Endothelial cell of umbilical vein (primary cell): Measurements from ENCODE around the gene RXFP3. TPM values are rescaled to one million over a fixed set of nuclear protein-coding genes. Genes with fewer than 3 reads are reported as not detected.

Experiments
- BruUV-seq: library from RNA; stranded (reverse); fragments of 400-500 nt; replicated peaks from 2 replicates; lab custom pipeline; 2021; lab: Mats Ljungman, UMichigan
- CTCF ChIA-PET: fragments of 300-600, 350-600 bp; sonication (Branson Sonifier 250); formaldehyde crosslinking; loops from one replicate; lab custom pipeline; 2021; ENCODE audit warnings: antibody characterized with exemption, inconsistent platforms; lab: Charles Lee
- POLR2A ChIA-PET: fragments of 300-600, 350-600 bp; sonication (Branson Sonifier 250); formaldehyde crosslinking; loops from one replicate; lab custom pipeline; 2021; ENCODE audit warnings: antibody characterized with exemption, inconsistent platforms; lab: Charles Lee
- DNase-seq: peaks from one replicate; pipeline ENCODE4 v3.0.0-alpha.2; 2011; ENCODE audit warnings: low read depth, low spot score
- FAIRE-seq: peaks from 2 replicates; lab custom pipeline; 2011; peaks lifted over from hg19 to GRCh38; lab: Jason Lieb, UNC
- H2AFZ ChIP-seq: 2 replicates; pipeline ENCODE4 v1.6.0; 2012; ENCODE audit warnings: low read depth, low read length, control low read depth, inconsistent platforms
- H3K27ac ChIP-seq: 2 replicates; pipeline ENCODE4 v1.5.1; 2011; ENCODE audit warnings: low read depth, mild to moderate bottlenecking, control low read depth, low read length, moderate library complexity; ENCODE audit not compliant: insufficient read depth
- H3K27me3 ChIP-seq, 2 experiments: 2 replicates each; pipeline versions ENCODE4 v1.6.0 to v1.6.1; 2011; ENCODE audit warnings: low read length in 2 of 2, mixed read lengths in 1 of 2; ENCODE audit not compliant: control insufficient read depth in 2 of 2, insufficient read depth in 2 of 2
- H3K36me3 ChIP-seq, 2 experiments: 2 replicates in 1 of 2; 3 replicates in 1 of 2; pipeline ENCODE4 v1.5.1; 2011; ENCODE audit warnings: low read length in 2 of 2, mild to moderate bottlenecking in 1 of 2, moderate library complexity in 1 of 2; ENCODE audit not compliant: control insufficient read depth in 2 of 2, insufficient read depth in 2 of 2; ENCODE audit errors: extremely low read depth in 1 of 2
- H3K4me1 ChIP-seq: 3 replicates; pipeline ENCODE4 v1.5.1; 2011; ENCODE audit warnings: mild to moderate bottlenecking, low read length; ENCODE audit not compliant: control insufficient read depth, insufficient read depth; ENCODE audit errors: extremely low read depth
- H3K4me2 ChIP-seq: 2 replicates; pipeline ENCODE4 v1.6.1; 2011; ENCODE audit warnings: low read length, control low read depth, mixed read lengths; ENCODE audit not compliant: insufficient read depth
- H3K4me3 ChIP-seq, 3 experiments: fragments of 200-600 bp in 1 of 3; sonication (generic), shearing (Covaris generic) in 1 of 3; replicated peaks in 1 of 3; 2 replicates each; pipeline ENCODE4 v1.5.1; 2011 to 2016; ENCODE audit warnings: control low read depth in 3 of 3, low read length in 3 of 3, mild to moderate bottlenecking in 2 of 3, inconsistent platforms in 1 of 3, low read depth in 1 of 3, moderate library complexity in 1 of 3; ENCODE audit not compliant: insufficient read depth in 1 of 3
- H3K79me2 ChIP-seq: 2 replicates; pipeline ENCODE4 v1.6.0; 2012; ENCODE audit warnings: low read length, inconsistent platforms; ENCODE audit not compliant: control insufficient read depth, insufficient read depth
- H3K9ac ChIP-seq: replicated peaks from 2 replicates; pipeline ENCODE3; 2011; ENCODE audit warnings: low read length, control low read depth; ENCODE audit not compliant: insufficient read depth; ENCODE audit errors: extremely low read depth
- H3K9me1 ChIP-seq: replicated peaks from 3 replicates; pipeline ENCODE4 v1.6.0; 2011; ENCODE audit warnings: mild to moderate bottlenecking, low read length; ENCODE audit not compliant: control insufficient read depth, insufficient read depth; ENCODE audit errors: extremely low read depth
- H3K9me3 ChIP-seq: replicated peaks from 2 replicates; pipeline ENCODE4 v1.5.1; 2012; ENCODE audit warnings: low read length, inconsistent platforms; ENCODE audit not compliant: control insufficient read depth, insufficient read depth
- H4K20me1 ChIP-seq: replicated peaks from 2 replicates; pipeline ENCODE3; 2011; ENCODE audit warnings: mild to moderate bottlenecking, low read length; ENCODE audit not compliant: control insufficient read depth, insufficient read depth; ENCODE audit errors: extremely low read depth
- CTCF ChIP-seq, 2 donors: IDR thresholded peaks; 1 replicate in 1 of 2; 2 replicates in 1 of 2; pipeline ENCODE4 v1.5.1; 2011; ENCODE audit warnings: low read length in 2 of 2, mild to moderate bottlenecking in 2 of 2, moderate library complexity in 2 of 2, control low read depth in 1 of 2, inconsistent platforms in 1 of 2, low read depth in 1 of 2; ENCODE audit not compliant: insufficient read depth in 1 of 2; ENCODE audit errors: extremely low read depth in 1 of 2
- EZH2 ChIP-seq: IDR thresholded peaks from 2 replicates; pipeline ENCODE4 v1.6.1; 2012; ENCODE audit warnings: borderline replicate concordance, low read depth, mild to moderate bottlenecking, moderate library complexity, low read length, inconsistent platforms; ENCODE audit not compliant: severe bottlenecking
- FOS ChIP-seq: IDR thresholded peaks from 2 replicates; pipeline ENCODE4 v1.6.1; 2011; ENCODE audit warnings: mild to moderate bottlenecking, low read length, moderate library complexity, borderline replicate concordance; ENCODE audit not compliant: insufficient read depth
- GATA2 ChIP-seq: IDR thresholded peaks from 2 replicates; pipeline ENCODE4 v1.7.0; 2011; ENCODE audit warnings: low read depth, mild to moderate bottlenecking, moderate library complexity, mixed read lengths, low read length; ENCODE audit not compliant: insufficient read length, insufficient read depth
- JUN ChIP-seq: IDR thresholded peaks from 2 replicates; pipeline ENCODE4 v1.6.1; 2011; ENCODE audit warnings: borderline replicate concordance, low read depth; ENCODE audit not compliant: insufficient read length, insufficient read depth
- MAX ChIP-seq: IDR thresholded peaks from 2 replicates; pipeline ENCODE4 v1.6.1; 2011; ENCODE audit not compliant: insufficient read depth, insufficient read length
- MYC ChIP-seq: IDR thresholded peaks from one replicate; pipeline ENCODE4 v1.6.1; 2011; ENCODE audit warnings: mild to moderate bottlenecking, low read depth, low read length
- POLR2A ChIP-seq: IDR thresholded peaks from 2 replicates; pipeline ENCODE4 v1.6.1; 2012; ENCODE audit warnings: low read depth, mild to moderate bottlenecking, control low read depth, low read length
- POLR2AphosphoS5 ChIP-seq: IDR thresholded peaks from 2 replicates; pipeline ENCODE4 v1.6.1; 2012; ENCODE audit warnings: low read depth, mild to moderate bottlenecking, control low read depth, low read length, moderate library complexity; ENCODE audit not compliant: insufficient read depth
- dilution Hi-C: fragments of 300-500 bp; cut with MboI; formaldehyde crosslinking; loops from one replicate; pipeline ENCODE4 v1.15.0; 2019; ENCODE audit warnings: low sequenced_read_pairs; ENCODE audit not compliant: extremely low pct_ligation_motif_present
- intact Hi-C: fragments of 100-400 bp; cut with micrococcal nuclease; formaldehyde crosslinking; loops from one replicate; pipeline ENCODE4 v1.10.0; 2022
- polyA plus RNA-seq, 4 experiments: library from polyadenylated mRNA; depleted of rRNA in 3 of 4; stranded (reverse) in 3 of 4; unstranded in 1 of 4; fragments of >200 nt; gene quantifications; 2 replicates each; pipeline versions ENCODE4 v1.2.1 to v1.2.3, GENCODE V29; 2011 to 2012; ENCODE audit warnings: missing spikeins in 1 of 4
- total RNA-seq: library from RNA; stranded (reverse); gene quantifications from 2 replicates; pipeline ENCODE4 v1.2.3, GENCODE V29; 2021

Gene RXFP3
- total and polyA plus RNA-seq, 2 donors (not counting 3 experiments of a cell fraction or from before 2014, with no cell fraction given): not detected

- ChIA-PET CTCF (interaction anchor here (0.6 to 2.2 kb wide), 4 partner anchors 14 to 540 kb away, joined by 3 to 6 read pairs (median 4); no protein-coding TSS in a partner anchor), POLR2A (no interaction called here)
- no peaks in the 10 kb centered on the region for H3K9me3 ChIP-seq
- no peaks in the 10 kb centered on the region for H3K4me1 ChIP-seq
- TF ChIP-seq MAX: no peak
- no peak for TF ChIP-seq POLR2AphosphoS5
- H3K79me2 ChIP-seq: no peaks in the 10 kb centered on the region
- H3K9ac ChIP-seq: no peak overlapping the region
- no peak overlapping the region for H2AFZ ChIP-seq
- H3K36me3 ChIP-seq: no peaks in the 10 kb centered on the region
- no peak overlapping the region for H3K27ac ChIP-seq
- no TSS peak for BruUV-seq
- peaks cover 5 to 11% of the 10 kb centered on the region in 2 experiments for H3K27me3 ChIP-seq
- H4K20me1 ChIP-seq: no peaks in the 10 kb centered on the region
- no peak for FAIRE-seq
- DNase-seq: no peak
- dilution Hi-C loops (no loop called here), intact Hi-C loops (no loop called here)
- H3K9me1 ChIP-seq: no peaks in the 10 kb centered on the region
- no peak overlapping the region for H3K4me3 ChIP-seq
- H3K4me2 ChIP-seq: no peak overlapping the region
Measured at GRCh38 chr5:33975852-33976251, 39.7 kb downstream of the RXFP3 start.

GRCh38 chr5:33976307-33976706, 40.1 kb downstream of the RXFP3 start:
- Histone ChIP-seq H3K9ac (no peak overlapping the region), H3K4me3 (no peak overlapping the region), H3K79me2 (no peaks in the 10 kb centered on the region), H3K4me2 (no peak overlapping the region), H3K4me1 (no peaks in the 10 kb centered on the region), H3K27me3 (peaks cover 5 to 11% of the 10 kb centered on the region in 2 experiments), H4K20me1 (no peaks in the 10 kb centered on the region), H3K9me1 (no peaks in the 10 kb centered on the region), H3K27ac (no peak overlapping the region), H2AFZ (no peak overlapping the region), H3K9me3 (no peaks in the 10 kb centered on the region), H3K36me3 (no peaks in the 10 kb centered on the region)
- dilution Hi-C loops (no loop called here), intact Hi-C loops (no loop called here)
- TF ChIP-seq JUN: no peak
- TF ChIP-seq GATA2: no peak
- TF ChIP-seq FOS: no peak
- no peak for TF ChIP-seq MYC
- TF ChIP-seq MAX: no peak
- no peak for TF ChIP-seq CTCF (IDR thresholded peaks at IDR 0.05; ENCODE audit: extremely low read depth in 1 of 2, insufficient read depth in 1 of 2, low read depth in 1 of 2, low read length in 2 of 2)
- TF ChIP-seq POLR2AphosphoS5: no peak
- no peak for TF ChIP-seq POLR2A
- TF ChIP-seq EZH2: no peak
- ChIA-PET CTCF (interaction anchor here (0.6 to 2.2 kb wide), 2 partner anchors 14 to 21 kb away, joined by 3 to 6 read pairs; no protein-coding TSS in a partner anchor), POLR2A (no interaction called here)
- FAIRE-seq: no peak
- BruUV-seq: no TSS peak
- DNase-seq: no peak
